HG02870 (cell line): Measurements from ENCODE around the gene ODF4.
"Not testable (repeated sequence)": the region's sequence is repeated elsewhere in the genome, so short reads cannot be mapped to it uniquely, and the experiment has no call there.

ENCODE experiments used
- ATAC-seq: cut with Tn5 transposase; IDR thresholded peaks from one replicate; pipeline ENCODE4 v1.9.1; 2021; ENCODE audit warnings: mild to moderate bottlenecking, moderate library complexity; ENCODE audit not compliant: unreplicated experiment

Gene ODF4

DNA sequence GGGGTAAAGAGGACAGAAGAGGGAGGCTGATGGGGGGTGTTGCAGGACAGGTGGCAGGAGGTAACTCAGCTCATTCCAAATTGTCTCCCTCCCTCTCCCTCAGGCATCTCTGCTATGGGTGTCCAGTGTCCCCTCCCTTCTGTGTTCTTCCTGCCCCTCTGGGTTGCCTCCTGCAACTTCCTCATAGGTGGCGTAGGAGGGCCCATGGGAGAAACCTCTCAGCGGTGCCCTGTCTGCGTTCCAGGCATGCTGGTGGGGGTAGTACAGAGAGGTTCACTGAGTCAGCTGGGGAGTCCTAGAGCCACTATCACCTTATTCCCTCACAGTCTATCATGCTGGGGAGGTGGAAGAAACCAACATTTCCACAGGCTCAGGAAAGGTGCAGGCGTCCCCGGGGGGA, 14.7 kb upstream of the ODF4 start:
- ATAC-seq, result no peak

DNA sequence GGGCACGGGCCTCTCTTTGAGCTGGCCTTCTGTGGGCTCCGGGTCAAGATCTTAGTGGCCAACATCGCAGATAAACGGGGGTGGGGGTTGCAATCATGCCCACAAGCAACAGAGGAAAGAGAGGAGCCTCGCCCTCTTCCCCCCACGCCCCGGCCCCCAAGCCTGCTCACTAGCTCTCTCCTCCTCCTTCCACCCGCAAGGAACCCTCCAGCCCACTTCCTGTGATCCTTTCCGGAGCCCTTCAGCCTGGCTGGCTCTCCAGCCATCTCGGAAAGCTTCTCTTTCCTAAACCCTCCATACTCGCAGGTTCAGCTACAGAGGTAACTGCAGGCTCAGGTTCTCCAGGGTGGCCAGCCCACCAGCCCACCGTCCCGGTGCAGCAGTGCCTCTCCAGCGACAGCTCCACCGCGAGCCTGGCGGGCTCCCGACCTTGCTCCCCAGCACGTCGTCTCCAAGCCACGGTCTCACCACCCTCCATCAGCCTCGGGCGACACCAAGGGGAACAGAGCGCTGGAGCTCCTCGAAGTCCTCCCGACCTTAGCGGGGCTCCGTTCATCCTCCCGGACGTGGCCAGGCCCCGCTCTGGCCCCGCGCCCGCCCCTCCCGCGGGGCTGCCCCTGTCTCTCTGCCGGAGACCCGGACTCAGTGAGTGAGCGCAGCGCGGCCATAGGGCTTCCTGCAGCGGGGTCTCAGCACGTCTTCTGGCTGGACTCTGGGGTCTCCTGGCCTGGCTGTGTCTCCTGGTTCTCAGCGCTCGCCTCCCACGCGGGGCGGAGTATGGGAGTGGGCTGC, 12.9 kb upstream of the ODF4 start:
- no peak for ATAC-seq

DNA sequence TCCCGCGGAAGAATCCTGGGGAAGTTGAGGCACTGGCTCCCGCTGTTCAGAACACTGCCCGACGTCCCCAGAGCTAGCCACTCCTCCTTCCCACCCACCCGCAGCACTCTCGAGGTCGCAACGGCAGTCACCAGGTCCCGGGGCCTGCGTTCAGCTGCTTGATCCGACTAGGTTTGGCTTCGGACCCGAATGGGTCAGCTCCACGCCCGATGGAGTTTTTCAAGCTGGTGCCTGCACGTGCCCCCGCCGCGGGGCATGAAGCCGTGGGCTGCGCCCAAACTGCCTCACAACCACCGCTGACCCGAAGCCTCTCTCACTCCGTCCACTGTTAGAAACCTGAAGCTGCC, 12.4 kb upstream of the ODF4 start:
- ATAC-seq, result no peak

DNA sequence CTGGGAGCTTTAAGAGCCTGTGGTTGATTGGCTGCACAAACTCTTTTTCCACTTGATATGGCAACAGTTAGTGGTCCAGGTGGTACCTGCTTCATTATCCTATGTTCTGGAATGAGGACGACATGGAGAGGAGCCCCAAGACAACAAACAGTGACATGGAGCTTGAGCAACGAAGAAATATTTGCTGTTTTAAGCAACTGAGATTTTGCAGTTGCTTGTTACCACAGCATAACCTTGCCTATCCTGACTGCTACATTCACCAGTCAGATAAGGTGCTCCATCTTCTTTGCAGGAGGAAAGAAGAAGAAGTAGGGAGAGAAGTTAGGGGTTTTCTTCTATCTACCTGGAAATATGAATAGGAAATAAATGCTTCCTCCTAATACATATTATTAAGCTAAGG, 7.5 kb upstream of the ODF4 start:
- no peak for ATAC-seq

DNA sequence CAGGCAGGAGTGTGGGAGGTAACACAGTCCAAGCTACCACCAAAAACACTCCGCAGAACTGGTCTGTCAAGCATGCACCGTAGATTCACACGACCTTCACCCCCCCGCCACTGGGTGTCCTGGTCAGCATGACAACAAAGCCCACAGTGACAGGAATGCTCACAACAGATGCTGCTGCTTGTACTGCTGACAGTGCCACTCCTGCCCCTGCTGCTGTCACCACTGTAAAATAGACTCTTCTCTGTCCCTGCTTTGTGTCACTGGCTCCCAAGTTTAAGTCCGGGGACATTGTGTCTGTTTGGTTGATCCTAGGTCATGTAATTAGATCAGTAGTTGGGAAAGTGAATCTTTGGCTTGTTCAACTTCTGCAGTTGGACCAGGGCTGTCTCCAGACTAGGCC, 7.0 kb upstream of the ODF4 start:
- no peak for ATAC-seq

DNA sequence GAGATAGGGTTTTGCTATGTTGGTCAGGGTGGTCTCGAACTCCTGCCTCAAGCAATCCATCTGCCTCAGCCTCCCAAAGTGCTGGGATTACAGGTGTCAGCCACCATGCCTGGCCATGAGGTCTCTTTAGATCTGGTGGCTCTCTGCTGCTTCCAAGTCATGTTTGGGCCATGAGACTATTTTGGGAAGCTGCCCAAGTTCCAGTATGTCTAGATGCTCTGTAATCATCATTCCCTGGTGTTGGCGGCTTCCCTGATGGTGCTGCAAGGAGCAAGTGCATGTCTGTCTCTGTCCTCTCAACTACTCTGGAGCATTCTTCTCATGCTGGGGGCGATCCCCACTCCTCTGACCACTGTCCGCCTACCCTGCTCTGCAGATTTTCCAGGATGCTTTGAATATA, 6.4 kb upstream of the ODF4 start:
- no peak for ATAC-seq

DNA sequence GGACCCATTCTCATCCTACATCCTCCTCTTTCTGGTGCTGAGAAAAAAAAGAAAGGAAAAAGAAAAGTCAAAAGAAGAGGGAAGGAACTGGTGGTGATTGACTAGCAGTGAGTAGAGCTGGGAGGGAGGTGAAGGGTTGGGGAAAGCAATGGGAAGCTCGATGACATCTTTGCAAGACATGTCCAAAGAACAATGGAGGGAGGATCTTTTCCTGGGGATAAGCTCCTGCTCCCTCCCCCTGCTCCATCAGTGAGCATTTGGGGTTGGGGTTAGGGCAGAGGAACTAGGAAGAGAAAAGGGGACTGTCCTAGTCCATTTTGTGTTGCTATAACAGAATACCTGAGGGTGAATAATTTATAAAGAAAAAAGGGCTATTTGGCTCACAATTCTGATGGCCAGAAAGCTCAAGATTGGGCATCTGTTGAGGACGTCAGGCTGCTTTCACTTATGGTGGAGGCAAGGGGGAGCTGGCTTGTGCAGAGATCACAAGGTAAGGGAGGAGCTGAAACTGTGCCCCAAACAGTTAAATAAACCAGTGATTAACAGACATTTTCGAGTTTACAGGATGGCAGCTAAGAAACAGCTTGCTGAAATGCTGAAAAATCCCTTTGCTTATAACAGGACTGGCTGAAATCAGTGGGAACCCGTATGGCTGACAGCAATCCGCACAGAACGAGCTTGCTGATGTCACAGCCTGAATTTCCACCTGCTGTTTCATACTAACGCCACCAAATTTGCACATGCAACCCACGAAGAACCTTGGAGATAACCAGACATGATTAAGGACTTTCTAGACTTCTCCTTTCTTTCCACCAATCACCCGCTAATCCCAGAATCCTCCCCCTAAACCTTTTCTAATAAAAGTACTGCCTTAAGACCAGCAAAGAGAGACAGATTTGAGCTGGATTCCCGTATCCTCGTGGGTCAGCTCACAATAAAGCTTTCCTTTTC, 1.6 kb upstream of the ODF4 start:
- no peak for ATAC-seq

DNA sequence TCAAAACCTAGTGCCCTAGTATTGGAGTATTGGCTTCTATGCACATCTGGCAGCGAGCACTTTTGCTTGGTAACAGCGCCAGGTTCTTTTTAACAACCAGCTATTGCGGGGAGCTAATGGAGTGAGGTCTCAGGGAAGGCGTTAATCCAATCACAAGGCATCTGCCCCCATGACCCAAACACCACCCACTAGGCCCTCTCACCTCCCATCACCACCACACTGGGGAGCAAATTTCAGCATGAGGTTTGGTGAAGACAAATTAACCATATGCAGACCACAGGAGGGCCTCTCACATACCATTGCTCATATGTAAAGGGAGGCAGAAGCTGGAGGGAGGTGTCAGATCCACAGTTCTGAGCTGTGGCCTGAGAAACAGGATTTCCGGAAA, 893 bp upstream of the ODF4 start:
- ATAC-seq, result no peak

DNA sequence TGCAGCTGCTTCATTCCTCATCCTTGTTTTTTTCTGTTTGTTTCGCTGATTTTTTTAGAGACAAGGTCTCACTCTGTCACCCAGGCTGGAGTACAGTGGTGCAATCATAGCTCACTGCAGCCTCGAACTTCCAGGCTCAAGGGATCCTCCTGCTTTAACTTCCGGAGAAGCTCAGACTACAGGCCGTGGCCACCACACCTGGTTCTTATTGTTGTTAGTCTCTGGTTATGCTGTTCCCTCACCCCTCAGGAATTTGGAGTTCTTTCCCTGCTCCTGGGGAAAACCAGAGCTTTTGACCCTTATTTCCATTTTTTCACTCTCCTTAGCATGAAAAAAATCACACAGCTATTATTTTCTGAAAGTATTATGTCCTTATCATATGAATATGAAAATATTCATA, 1.8 kb downstream of the ODF4 start:
- ATAC-seq, result no peak

DNA sequence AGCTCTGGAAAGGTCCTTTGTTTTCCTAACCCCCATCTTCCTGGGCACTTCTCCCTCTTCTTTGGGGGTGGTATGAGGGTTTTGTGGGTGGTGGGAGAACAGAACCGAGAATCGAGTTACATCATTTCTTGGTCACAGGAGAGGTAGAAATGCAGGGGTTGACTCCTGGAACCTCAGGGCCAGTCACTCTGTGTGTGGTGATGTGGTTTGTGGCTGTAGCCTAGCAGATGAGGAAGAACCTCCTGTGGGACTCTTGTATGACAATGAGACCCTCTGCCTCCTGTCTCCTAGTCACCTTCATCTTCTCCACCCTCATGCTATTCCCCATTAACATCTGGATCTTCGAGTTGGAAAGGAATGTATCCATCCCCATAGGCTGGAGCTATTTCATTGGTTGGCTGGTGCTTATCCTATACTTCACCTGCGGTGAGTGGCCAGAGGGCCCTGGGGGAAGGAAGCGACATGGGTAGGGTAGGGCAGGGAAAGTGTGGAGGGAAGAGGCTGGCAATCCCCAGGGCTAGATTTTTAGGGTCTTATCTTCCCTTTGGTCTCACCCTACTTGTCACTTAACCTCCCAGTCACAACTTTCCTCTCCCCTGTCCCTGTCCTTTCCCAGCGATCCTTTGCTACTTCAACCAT, 5.5 kb downstream of the ODF4 start:
- no peak for ATAC-seq

DNA sequence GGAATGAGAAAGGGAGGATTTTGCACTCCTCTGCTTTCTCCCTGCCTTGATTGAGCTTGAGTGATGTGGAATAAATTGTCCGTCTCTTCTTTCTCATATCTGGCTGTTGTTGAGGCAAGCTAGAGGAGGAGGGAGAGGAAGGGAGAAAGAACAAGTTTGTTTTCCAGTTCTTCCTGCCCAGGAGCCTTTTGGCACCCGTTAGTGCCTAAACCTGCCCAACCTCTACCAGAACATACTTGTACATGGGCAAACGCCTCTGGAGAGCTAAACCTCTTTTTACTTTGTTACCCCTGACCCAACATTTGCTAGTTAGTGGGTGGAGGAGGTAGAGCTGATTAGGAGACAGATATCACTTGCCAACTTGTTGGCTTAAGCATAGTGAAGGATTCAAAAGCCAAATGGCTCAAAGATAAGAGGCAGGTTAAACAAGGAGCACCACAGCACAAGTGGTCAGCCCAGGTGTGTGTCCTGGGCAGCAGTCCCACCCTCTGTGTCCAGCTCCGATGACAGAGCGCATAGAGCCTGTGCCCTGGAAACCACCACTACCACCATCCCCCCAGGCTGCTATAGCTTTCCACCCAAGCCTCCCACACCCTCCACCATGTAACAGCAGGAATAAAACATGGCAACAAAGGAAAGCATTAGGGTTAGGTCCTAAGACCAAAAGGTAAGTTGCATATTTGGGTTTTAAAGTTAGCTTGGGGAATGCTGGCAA, 6.5 kb downstream of the ODF4 start:
- no peak for ATAC-seq

DNA sequence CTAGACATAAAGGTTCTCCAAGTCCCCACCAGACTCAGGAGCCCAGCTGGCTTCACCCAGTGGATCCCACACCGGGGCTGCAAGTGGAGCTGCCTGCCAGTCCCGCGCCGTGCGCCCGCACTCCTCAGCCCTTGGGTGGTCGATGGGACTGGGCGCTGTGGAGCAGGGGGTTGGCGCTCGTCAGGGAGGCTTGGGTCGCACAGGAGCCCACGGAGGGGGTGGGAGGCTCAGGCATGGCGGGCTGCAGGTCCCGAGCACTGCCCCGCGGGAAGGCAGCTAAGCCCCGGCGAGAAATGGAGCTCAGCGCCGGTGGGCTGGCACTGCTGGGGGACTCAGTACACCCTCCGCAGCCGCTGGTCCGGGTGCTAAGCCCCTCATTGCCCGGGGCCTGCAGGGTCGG, 7.4 kb downstream of the ODF4 start:
- not testable (repeated sequence) for ATAC-seq

DNA sequence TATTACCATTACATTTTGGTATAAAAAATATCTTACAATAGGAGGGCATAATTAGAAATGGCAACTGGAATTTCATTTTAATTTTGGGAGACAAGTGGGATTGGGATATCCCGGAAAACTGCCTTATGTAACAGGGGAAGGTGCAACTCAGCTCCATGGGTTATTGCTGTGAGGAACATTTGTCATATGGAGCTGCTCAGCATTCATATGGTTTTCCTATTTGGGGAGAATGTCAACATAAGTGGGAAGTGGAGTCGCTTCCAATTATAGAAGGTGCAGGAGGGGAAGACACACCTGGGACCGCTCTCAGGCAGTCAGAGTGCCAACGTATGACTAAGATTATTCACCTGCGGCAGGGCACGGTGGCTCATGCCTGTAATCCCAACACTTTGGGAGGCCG, 10.7 kb downstream of the ODF4 start:
- no peak for ATAC-seq

DNA sequence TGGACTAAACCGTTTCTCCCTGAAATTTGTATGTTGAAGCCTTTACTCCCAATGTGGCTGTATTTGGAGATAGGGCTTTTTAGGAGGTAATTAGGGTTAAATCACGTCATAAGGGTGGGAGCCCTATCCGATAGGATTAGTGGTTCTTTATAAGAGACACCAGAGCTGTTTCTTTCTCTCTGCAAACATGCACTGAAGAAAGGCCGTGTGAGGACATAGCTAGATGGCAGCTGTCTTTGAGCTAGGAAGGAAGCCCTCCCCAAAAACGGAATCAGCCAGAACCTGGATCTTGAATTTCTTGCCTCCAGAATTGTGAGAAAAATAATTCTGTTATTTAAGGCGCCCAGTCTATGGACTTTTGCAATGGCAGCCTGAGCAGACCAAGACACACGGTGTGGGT, 14.1 kb downstream of the ODF4 start:
- ATAC-seq, result no peak

DNA sequence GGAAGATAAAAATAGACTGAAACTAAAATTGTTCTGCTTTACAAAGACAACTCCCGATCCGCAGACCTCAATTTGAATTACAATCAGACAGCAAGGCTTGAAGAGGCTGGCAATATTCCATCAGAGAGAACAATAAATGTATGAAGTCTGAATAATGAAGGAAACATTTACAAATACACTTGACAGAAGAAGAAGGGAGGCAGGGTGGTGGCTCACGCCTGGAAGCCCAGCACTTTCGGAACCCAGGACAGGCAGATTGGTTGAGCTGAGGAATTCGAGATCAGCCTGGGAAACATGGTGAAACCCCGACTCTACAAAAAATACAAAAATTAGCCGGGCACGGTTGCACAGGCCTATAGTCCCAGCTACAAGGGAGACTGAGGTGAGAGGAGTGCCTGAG, 14.6 kb downstream of the ODF4 start:
- ATAC-seq, result no peak

DNA sequence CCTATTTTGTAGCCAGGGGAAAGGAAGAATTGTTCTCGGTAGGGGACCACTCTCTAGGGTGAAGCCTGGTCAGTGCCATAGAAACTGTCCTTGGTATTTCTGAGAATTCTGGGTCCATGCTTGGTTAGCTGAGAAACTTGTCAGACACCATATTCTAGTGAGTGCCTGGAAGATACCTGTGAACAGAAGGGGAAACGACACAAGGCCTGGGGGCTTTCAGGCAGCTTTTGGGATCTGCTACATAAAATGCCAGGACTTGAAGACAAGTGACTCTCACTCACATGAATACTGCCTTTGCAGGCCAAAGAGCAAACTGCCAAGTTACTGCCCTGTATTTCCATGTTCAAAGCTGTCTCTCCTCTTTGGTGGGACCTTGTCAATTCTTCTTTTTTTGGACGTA, 18.3 kb downstream of the ODF4 start:
- ATAC-seq, result no peak

DNA sequence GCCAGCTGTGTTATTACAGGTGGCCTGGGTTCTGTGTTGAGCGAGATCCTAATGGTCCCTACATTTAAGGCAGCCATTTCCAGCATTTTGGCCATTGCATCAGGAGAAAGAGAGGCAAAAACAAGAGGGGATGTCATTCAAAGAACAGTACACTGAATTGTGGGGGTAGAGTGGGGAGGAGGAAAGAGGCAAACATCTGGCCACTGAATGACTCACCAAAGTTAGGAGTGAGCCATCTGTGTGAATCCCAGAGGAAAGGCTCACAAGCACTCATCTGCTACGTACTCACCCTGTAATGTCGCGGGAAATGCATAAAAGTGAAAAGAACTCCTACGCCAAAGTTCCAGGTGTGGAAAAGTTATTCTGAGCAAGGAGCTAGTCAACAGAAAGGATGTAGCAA, 20.1 kb downstream of the ODF4 start:
- no peak for ATAC-seq

DNA sequence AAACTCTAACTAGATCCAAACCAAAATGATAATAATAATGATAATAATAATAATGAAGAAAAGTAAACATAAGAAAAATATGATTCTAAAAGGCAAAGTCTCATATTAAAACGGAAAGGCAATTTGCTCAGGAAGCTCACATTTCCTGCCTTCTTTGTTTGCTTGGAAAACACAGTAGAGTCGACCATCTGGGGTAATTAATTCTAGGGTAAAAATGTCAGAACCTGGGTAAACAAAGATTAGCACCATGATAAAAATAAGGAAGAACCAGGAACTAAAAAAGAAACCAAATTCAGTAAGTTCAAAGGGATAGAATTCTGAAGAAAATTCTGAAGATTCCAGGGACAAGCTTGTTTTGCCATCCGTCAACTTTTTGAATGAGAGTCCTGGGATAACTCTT, 20.6 kb downstream of the ODF4 start:
- no peak for ATAC-seq

DNA sequence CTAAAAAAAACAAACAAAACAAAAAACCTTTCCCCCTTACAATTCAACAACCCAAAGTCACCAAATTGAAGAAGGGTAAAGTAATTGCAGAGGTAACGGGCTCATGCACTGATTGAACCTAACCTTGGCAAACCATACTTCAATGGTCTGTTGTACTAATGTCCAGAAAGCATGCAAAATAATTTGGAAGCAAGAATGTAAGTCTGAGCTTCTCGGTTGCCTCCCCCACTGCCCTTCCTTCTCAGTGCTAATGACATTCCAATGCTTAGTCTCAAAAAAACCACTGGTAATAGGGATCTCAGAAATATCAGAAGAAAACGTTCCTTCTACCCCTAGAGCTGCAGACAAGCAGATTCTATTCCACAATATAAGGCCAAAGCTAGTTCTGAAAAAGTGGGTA, 21.1 kb downstream of the ODF4 start:
- ATAC-seq, result no peak

DNA sequence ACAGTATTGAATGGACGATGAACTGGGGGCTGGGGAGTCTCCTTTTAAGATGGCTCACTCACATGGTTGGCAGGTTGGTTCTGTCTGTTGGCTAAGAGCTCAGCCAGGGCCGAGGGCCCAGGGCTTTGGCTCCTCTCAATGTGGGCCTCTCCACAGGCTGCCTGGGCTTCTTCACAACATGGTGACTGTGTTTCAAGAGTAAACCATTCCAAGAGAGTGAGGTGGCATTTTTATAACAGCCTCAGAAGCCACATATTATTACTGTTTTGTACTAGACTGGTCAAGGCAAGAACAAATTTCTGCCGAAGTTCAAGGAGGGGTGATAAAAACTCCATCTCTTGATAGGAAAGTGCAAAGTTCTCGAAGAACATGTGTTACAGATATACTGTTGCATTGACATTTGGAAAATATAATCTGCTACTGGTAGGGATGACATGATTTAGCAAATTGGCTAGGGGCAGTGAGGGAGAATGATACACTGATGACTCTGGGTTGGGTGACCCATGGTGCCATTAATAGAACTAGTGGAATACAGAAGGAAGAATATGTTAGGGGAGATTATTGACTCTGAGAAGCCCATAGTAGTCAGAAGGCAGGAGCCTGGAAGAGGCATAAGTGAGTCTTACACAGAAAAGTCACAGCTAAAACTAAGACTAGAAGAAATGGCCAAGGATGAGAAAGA, 23.2 kb downstream of the ODF4 start:
- ATAC-seq, result no peak

DNA sequence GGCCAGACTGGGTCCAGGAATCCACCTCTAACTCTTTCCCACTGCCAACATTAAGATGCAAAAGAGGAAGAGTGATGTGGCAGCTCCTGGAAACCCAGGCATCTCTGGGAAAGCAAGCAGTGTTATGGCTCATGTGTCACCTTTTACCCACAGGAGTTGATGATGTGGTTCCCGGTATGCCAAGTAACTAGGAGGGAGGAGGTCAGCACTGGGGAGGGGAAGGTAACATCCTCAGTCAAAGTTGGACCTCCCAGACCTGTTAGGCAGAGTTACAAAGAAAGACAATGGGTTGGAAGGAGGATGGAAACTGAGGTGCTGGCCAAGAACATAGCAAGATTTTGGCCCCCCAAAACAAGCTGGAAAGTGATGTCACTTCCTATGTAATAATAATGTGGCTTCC, 25.5 kb downstream of the ODF4 start:
- ATAC-seq, result no peak
